Vagina (tissue), 2 donors: ENCODE results near the gene IER5.

Experiments
- CTCF ChIP-seq, 3 experiments: fragments of 450-650 bp in 2 of 3; fragments of 200-600 bp in 1 of 3; sonication (generic) in 1 of 3; IDR thresholded peaks; one replicate each; pipeline ENCODE4 v1.5.1; 2017 to 2019; ENCODE audit warnings: antibody characterized with exemption in 3 of 3, mild to moderate bottlenecking in 2 of 3, moderate library complexity in 2 of 3
- POLR2A ChIP-seq, 2 donors: fragments of 450-650 bp; IDR thresholded peaks; one replicate each; pipeline ENCODE4 v1.6.1; 2017; ENCODE audit warnings: antibody characterized with exemption in 2 of 2, mild to moderate bottlenecking in 2 of 2, moderate library complexity in 2 of 2
- POLR2AphosphoS5 ChIP-seq, 2 donors: sonication (generic); formaldehyde crosslinking; IDR thresholded peaks; one replicate each; pipeline ENCODE4 v1.9.0; 2017; ENCODE audit warnings: antibody characterized with exemption in 2 of 2, mild to moderate bottlenecking in 2 of 2, low read depth in 1 of 2; ENCODE audit not compliant: insufficient read depth in 1 of 2

- no peak for TF ChIP-seq CTCF (IDR thresholded peaks at IDR 0.05)
- TF ChIP-seq POLR2A (IDR thresholded peaks at IDR 0.05) = no peak
- TF ChIP-seq POLR2AphosphoS5 (IDR thresholded peaks at IDR 0.05; ENCODE audit: insufficient read depth in 1 of 2, low read depth in 1 of 2) = no peak
Measured at GRCh38 chr1:181077576-181078242, 10.8 kb upstream of the IER5 start.
